NCI-H345 treated with DMSO at 0.1 percent for 48 hours (cell line): ENCODE results near the gene DBH.

ENCODE experiments used
- DNase-seq: peaks from one replicate; lab custom pipeline; 2025; ENCODE audit not compliant: unreplicated experiment; lab: John Stamatoyannopoulos, UW

Gene DBH

DNA sequence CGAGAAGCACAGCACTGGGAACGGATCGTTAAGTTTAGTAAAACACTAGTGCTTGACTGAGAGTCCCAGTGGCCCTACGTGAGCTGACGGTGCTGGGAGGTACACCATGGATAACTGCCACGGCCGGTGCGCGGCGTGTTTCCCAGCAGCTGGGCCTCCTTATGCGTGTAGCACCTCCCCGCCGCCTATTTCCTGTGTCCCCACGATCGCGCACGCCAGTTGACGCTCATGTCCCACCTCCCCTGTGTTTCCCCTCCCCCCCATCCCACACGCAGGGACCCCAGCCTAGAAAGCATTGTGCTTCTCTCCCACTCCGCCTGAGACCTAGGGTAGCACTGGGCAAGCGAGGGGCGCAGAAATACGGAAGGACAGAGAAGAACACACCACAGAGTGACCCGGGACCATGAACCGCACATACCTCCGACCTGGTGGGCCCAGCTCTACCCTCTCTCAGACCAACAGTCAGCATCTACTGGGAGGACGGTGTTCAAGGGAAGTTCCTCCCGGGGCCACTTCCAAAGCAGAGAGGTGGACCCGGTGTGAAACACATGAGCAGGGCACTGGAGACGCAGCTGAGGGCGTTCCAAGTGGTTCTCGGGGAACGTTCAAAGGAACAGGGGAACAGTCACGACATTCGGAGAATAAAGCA lies 45.6 kb downstream of the DBH start:
- DNase-seq: no peak

DNA sequence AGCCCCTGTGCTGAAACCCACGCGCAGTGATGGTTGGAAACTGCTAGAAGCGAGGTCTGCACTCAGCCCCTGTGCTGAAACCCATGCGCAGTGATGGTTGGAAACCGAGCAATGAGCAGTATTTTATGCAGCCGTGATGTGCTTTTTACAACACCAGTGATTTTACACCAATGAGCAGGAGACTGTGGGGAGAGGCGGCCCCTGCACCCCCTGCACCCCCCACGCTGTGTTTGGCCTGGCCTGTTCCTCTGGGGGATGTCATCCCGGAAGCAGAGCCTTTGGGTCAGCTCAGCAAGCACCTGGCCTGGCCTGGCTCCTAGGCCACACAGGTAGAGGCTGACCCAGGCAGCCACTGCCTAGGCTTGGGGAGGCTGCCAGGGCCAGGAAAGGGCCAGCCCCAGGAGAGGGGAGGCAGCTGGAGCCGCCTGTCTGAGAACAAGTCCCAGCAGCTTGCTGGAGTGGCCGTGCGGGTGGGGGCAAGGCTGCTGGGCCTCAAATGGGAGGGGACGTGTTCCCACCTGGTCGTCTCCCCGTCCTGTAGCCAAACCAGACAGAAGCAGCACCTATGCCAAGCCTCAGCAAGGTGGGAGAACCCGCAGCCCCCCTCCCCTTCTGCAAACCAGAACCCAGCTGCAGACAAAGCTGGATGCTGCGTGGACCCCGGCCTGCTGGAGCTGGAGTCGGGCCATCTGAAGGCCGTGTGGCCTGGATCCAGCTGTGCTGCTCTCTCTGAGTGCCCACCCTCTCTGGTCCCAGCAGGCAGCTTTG lies 46.8 kb downstream of the DBH start:
- DNase-seq: no peak

DNA sequence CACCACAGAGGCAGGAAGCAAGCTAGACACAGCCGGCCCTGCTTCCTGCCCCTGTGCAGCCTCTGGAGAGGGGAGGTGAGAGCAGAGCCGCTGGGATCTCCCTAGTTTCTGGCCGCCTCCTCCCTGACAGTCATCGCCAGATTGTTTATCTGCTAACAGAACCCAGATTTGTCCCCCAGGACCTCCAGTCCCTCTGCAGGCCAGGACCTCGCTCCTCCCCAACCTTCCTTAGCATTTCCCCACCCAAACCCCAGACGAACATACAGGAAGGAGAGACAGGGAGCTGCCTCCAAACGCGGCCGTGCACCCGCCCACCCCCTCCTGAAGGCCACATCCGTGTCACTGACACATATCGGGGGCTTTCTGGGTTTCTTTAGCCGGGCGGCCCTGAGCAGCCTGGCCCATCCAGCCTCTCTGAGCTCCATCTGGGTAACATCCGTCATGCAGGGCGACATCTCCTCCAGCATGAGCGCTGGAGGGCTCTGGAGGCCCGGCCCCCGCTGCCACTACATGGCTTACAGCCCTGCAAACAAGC lies 47.5 kb downstream of the DBH start:
- DNase-seq: no peak

DNA sequence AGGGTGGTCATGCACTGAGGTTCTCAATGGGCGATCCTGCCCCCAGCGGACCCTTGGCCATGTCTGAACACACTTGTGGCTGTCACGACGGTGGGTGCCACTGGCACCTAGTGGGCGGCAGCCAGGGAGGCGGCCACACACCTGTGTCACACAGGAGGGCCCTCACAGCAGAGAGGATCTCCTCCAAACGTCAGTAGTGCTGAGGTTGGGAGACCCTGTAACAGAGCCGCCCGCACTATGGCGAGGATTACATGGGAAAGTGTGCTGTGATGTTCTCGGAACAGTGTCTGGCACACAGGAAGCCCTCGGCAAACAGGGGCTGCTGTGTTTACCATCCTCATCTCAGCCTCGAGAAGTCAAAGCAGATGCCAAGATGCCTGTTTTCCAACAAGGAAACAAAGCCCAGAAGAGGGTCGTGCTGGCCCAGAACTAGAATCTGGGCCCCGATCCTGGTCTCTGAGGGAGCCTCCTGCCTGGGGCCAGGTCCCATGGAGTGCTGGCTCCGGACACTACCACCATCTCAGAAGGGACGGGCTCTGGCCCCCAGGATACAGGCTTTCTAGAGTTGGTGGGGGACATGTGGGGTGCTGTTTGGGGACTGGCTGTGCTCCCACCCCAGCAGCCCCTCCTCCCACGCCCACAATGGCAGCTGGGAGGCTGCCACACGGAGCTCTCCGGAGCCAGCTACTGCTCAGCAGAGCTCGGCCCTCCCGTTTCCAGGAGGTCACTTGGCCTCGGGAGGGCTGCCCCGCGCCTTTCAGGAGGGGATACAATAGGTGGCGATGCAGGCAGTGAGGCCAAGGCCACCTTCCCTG lies 48.2 kb downstream of the DBH start:
- DNase-seq: no peak

DNA sequence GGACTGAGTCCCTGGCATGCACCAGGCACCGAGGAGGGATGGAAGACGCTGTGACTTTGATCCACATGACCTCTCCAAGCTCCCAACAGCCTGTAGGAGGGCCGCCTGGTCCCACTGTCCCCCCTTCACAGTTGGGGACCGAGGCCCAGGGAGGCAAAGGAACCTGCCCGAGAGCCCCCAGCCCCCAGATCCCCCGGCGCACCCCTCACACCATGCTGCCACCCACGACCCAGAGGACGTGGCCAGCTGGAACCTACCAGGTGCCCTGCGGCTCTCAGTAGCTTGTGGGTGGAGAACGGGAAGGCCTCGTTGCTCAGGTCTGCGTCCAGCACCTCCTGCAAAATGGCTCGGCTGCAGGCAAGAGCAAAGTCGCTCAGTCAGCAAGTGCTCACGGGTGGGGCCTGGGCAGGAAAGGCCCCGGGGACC lies 48.8 kb downstream of the DBH start:
- DNase-seq: no peak

DNA sequence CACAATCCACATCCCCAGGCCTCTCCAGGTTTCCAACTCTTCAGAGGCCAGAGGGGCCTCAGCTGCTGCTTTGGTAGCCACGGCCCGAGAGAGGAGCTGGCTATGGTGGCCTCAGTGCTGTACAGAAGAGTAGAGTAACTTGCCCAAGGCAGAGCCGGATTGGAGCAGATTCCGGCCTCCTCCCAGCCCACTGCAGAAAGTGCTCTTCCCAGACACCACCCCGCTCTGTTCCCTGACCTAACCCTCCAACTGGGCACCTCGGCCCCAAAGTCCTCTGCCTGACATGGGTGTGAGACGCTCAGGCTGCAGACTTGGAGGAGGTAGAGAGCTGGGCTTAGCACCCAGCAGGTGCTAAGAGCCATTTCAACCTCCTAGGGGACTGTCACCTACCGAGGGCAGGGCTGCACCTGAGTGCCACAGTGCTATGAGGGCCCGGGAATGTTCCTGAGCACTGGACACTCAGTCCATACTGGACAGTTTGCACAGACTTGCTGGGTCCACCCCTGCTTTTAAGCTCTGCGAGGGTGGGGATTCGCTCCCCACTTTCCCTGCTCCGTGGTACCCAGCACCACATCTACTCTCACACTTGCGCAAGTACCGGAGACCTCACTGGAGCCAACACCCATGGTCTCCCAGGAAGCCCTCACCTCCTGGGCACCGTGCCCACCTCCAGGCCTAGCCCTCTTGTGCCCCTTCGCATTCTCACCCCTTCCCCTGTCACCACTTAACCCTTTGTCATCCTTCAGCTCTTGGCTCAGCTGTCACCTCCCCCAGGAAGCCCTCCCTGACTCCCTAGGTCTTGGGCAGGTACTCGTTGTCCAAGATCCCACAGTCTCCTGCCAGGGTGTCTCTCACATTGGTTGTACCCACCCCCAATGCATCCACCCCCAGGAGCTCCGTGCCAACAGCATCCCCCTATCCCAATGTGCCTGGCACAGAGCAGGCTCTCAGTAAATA lies 49.8 kb downstream of the DBH start:
- DNase-seq: no peak

DNA sequence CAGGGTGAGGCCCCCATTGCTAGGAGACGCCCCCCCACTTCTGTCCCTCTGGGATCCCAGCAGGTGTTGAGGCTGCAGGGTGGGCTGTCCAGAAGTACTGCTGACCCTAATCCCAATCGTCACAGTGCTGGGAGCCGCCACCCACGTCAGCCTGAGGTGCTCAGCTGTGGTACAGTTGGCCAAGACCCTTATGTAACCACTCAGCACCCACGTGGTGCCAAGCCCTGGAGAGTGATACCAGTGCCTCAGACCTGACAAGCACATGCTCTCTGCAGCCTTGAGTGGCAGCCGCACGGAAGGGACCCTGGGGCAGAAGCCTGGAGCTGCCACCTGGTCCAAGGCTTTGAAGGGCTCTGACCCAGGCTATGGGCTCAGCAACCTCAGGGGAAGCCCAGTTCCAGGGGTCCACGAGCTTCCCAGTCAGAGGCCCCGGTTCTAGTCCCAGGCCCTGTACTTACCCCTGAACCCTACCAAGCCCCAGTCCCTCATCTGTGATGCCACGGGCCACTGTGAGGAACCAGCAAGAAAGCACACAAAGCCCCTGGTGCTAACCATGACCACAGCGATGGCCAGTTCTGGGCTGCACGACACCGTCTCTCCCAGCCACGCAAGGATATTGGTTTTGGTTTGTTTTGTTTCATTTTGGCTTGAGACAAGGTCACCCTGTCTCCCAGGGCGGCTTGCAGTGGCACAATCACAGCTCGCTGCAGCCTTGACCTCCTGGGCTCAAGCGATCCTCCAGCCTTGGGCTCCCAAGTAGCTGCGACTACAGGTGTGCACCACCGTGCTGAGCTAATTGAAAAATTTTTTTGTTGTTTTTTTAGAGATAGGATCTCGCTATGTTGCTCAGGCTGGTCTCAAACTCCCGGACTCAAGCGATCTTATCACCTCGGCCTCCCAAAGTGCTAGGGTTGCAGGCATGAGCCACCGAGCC lies 50.7 kb downstream of the DBH start:
- no peak for DNase-seq

DNA sequence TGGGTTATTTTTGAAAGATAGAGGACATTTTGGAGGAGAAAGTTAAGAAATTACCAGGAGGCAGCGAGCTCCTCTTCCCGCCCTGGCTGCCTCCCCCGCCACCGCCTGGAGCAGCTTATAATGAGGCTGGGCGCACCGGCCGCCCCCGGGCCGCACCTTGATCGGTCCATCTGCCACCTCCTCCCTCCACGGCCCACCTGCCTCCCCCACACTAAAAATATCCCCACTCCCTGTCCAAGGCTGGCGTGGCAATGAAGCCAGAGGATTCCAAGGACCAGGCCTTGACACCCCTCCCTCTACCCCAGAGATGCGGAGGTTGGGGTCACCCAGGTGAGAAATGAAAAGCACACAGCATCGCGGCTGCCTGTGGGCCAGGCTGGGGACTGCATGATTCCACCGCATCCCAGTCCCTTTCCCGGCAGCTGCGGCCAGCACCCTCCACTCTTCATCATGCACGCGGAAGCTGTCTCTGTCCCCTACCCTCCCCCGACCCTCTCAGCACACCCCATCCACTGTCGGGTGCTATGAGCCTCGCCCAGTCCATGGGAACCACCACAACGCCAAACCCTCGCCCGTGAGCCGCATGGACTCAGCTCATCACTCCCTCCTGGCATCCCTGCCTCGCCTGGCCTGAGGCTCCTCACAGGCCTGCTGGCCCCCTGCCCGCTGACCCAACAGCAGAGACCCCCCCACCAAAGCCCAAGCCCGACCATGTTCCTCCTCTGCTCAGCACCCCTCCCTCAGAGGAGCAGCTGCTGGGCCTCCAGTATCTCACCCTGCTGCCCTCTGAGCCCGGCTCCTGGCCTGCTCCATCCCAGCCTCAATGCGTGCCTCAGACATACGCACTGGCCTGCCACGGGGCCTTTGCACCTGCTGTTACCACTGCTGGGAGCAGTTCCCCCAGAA lies 51.9 kb downstream of the DBH start:
- DNase-seq: no peak

DNA sequence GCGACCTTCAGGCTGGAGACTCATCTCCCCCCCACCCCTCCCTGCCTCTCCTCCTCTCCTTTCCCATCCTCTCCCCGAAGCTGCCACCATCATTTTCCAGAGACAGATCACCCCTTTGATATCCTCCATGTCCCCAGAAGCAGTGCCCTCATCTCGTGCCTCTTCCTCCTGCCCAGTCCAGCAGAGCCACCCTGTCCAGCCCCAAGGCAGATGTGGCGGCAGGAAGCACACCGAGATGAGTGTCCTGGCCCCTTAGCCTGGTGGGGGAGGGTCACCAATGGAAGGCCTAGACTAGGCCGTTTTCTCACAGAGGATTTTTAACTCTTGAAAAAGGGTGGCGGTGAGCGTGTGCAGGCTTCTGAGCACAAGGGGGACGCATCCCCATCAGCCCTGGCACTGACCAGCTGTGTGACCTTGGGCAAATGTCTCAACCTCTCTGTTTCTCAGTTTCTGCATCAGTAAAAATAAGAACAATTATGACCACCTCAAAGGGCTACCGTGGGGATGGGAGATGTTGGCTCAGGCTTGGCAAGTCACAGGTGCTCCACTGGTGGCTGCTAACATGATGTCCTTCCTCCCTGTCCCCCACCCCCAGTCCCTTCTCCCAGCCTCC lies 53.1 kb downstream of the DBH start:
- no peak for DNase-seq

DNA sequence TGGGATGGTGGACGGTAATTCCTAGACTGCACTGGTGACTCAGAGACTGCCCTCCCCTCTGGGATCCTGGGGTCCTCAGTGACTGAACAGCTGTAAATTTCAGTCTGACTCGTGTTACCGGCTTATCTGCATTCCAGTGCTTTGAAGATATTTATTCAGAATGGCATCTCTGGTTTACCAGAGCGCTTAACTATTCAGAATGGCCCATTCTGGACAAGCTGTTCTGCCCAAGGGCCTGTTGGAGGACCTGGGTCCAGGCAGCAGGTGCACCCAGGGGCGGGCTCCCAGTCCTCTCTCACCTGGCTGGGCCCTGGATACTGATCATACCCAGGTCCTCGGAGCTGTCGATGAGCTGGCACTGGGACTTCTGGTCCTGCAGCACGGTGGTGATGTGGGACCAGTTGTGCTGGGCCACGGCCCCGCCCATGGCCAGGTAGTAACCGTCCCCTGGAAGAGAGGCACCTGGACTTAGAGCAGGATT lies 54.0 kb downstream of the DBH start:
- DNase-seq: no peak

DNA sequence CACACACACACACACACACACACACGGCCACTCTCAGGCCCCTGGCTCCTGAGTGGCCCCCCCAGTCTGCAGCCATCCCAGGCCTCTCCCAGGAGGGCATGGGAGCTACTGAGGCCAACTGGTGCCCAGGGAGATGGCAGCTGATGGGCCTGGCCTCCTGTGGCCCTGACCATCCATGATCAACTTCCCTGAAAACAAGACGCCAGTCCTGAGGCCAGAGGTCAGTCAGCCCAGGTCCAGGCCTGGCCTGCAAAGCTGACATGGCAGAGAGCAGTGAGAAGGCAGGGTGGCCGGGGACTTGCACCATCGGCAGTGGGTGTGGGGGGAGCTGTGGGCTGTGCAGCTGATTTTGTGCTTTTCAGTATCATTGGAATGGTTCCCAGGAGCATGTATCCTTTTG lies 55.0 kb downstream of the DBH start:
- no peak for DNase-seq

DNA sequence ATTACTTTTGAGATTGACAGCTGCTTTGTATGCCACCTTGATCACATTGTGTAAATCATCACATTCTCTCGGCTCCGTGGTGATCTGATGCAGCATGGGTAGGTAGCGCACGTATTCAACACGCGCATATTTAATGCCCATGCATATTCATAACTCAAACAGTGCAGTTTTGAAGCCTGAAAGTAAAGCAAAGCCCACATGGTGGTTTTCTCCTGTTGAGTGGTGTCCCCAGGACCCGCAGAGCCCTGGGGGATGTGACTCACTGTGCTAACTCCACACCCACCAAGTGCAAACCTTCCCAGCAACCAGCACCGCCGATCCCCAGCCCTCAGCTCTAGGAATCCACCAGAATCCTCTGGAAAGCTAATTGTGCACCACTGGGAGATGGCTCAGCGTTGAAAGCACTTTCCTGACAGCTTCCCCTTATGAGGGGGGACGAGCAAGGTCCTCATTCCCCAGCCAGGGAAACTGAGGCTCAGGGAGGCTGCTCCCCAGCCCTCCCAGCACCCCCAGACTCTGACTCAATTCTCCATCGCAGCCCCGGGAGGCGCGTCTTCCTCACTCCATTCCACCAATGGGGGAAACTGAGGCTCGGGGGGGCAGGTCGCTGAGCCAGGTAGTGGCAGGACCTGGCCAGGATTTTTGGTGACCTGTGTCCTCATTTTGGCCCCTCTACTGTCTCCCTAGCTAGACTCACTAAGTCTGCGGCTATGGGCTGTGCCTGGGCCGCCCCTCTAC lies 55.6 kb downstream of the DBH start:
- peak; percentile 10 for DNase-seq

DNA sequence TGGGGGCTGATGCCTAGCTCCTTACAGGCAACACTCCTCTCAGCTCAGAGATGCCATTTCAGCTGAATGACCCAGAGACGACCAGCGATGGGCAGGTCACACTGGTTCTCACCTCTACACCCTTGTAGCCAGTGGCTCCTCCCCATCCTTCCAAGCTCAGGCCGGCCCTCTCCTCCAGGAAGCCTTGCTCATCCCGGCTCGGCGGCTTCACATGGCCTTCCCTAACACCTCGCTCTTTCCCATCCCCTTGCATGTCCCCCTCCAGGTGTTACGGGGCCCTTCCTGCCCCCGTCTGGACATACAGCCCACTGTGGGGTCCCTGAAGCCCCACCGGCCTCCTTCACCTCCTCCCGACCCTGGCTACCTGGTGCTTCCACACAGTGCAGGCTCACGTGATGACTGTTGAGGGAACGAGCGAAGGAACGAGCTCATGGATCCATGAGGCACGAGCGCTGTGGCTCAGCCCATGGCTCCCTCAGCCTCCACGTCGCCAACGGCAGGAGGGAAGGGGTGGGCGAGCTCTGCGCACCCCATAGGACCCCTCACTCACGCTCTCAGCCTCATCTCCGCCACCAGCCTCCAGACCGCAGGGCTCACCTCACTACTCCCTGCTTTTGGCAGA lies 56.3 kb downstream of the DBH start:
- no peak for DNase-seq

DNA sequence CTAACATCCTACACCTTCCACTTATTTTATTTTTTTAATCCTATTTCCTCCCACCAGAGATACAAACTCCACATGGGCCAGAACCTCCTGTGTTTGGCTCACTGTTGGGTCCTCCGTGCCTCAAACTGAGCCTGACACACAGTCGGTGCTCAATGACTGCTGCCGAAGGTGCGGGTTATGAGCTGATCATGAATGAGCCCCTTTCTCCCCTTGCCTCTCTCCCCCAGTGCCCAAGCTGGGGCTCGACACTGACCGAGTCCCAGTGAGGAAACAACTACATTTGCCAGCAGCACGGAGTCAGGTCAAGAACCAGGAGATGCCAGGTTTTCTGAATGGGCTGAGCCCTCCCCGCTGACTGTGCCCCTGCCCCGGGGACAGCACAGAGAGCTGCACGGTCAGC lies 57.0 kb downstream of the DBH start:
- no peak for DNase-seq

DNA sequence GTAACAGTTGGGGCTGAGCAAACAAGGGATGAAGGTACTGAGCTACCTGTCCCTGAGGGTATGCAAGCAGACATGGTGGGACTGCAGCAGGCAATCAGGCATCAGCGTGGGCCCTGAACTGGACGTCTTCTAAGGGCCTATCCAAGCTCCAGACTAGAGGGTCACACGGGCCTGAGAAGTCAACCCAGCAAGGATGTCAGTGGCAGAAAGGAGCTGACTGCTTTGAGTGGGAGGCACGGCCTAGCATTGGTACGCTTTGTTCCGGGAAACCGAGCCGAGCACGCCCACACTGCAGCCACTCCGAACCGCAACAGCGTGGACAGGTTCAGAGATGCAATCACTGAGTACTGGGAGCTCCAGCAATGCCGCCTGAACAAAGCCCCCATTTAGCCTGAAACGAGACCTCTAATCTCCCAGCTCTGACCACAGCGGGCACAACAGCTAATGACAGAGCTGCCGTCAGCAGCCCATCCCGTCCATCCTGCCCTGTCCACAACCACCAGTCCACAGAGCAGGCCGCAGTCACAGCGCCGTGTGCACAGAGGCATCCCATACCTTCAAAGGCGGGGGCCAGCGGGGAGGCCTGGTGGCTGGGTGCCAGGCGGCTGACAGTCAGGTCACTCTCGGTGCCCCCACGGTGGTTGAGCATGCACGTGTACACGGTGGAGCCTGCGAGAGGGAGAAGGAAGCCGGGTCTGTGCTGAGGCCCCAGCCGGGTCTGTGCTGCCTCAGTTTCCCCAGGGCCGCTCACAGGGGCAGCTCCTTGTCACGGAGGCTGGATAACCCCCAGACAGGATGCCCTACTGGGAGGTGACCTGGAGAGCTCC lies 57.8 kb downstream of the DBH start:
- no peak for DNase-seq

DNA sequence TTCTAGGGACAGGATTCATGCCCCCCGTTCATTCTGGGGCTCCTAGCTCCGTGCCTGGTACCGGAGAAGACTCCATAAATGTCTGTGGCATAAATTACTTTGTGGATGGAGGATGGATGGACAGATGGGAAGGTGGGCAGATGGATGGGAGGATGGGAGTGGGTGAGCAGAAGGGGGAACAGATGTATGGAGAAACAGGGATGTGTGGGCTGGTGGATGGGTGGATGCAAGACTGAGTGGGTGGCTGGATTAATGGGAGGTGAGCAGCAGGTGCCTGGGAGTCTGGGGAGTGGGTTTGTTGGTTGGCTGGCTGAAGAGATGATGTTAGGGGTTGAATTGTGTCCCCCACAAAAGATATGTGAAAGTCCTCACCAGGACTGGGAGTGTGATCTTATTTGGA lies 58.5 kb downstream of the DBH start:
- no peak for DNase-seq
